PC-9 (cell line): ENCODE results near the gene RAB36. TPM values are rescaled to one million over a fixed set of nuclear protein-coding genes. Genes with fewer than 3 reads are reported as not detected.

Experiments used
- BruUV-seq: library from RNA; stranded (reverse); fragments of 400-500 nt; replicated peaks from 2 replicates; lab custom pipeline; 2021; lab: Mats Ljungman, UMichigan
- CTCF ChIA-PET: fragments of 300-600 bp; sonication (Branson Sonifier 250); formaldehyde crosslinking; loops from one replicate; lab custom pipeline; 2022; ENCODE audit warnings: antibody characterized with exemption; lab: Charles Lee
- POLR2A ChIA-PET: fragments of 300-600 bp; sonication (Branson Sonifier 250); formaldehyde crosslinking; loops from one replicate; lab custom pipeline; 2022; ENCODE audit warnings: antibody characterized with exemption; ENCODE audit not compliant: unreplicated experiment; lab: Charles Lee
- DNase-seq, 2 experiments: peaks; one replicate each; pipeline versions ENCODE4 v3.0.0 to v3.0.0-alpha.2; 2015 to 2022; ENCODE audit warnings: mixed read lengths in 1 of 2
- H2AFZ ChIP-seq: fragments of 200-600 bp; sonication (generic); 2 replicates; pipeline ENCODE4 v1.8.1; 2017; ENCODE audit warnings: antibody characterized with exemption
- H3F3A ChIP-seq: fragments of 200-600 bp; sonication (generic); 2 replicates; pipeline ENCODE4 v1.8.1; 2017; ENCODE audit warnings: antibody characterized with exemption, mild to moderate bottlenecking, low read depth; ENCODE audit not compliant: insufficient read depth
- H3K27ac ChIP-seq: fragments of 200-600 bp; sonication (generic); 2 replicates; pipeline ENCODE4 v1.6.1; 2016; ENCODE audit warnings: mixed run types
- H3K27me3 ChIP-seq: fragments of 200-600 bp; sonication (generic); 2 replicates; pipeline ENCODE4 v1.6.1; 2016; ENCODE audit warnings: low read depth, mixed run types; ENCODE audit not compliant: insufficient read depth
- H3K36me3 ChIP-seq: fragments of 200-600 bp; sonication (generic); 2 replicates; pipeline ENCODE4 v1.6.1; 2016; ENCODE audit warnings: low read depth, mixed run types
- H3K4me1 ChIP-seq: fragments of 200-600 bp; sonication (generic); replicated peaks from 2 replicates; pipeline ENCODE4 v1.6.1; 2016; ENCODE audit warnings: mixed run types; ENCODE audit not compliant: insufficient read depth
- H3K4me2 ChIP-seq: fragments of 200-600 bp; sonication (generic); 2 replicates; pipeline ENCODE4 v1.6.1; 2017; ENCODE audit warnings: mixed run types
- H3K4me3 ChIP-seq: fragments of 200-600 bp; sonication (generic); 2 replicates; pipeline ENCODE4 v1.6.1; 2016; ENCODE audit warnings: mixed run types
- H3K79me2 ChIP-seq: fragments of 200-600 bp; sonication (generic); 2 replicates; pipeline ENCODE4 v1.6.1; 2017; ENCODE audit warnings: low read depth, mixed run types
- H3K9me2 ChIP-seq: fragments of 200-600 bp; sonication (generic); 2 replicates; pipeline ENCODE4 v1.8.1; 2017; ENCODE audit warnings: mild to moderate bottlenecking; ENCODE audit not compliant: insufficient read depth
- H3K9me3 ChIP-seq: fragments of 200-600 bp; sonication (generic); 2 replicates; pipeline ENCODE4 v1.8.1; 2016; ENCODE audit warnings: low read depth; ENCODE audit not compliant: insufficient read depth
- H4K20me1 ChIP-seq: fragments of 200-600 bp; sonication (generic); 2 replicates; pipeline ENCODE4 v1.8.1; 2017; ENCODE audit not compliant: insufficient read depth
- CTCF ChIP-seq: fragments of 200-600 bp; sonication (generic); conservative IDR thresholded peaks from 2 replicates; pipeline ENCODE4 v1.6.1; 2017; ENCODE audit warnings: mixed run types, antibody characterized with exemption, mild to moderate bottlenecking, moderate library complexity
- EZH2 ChIP-seq: fragments of 200-600 bp; sonication (generic); IDR thresholded peaks from 2 replicates; pipeline ENCODE4 v1.8.0; 2017; ENCODE audit warnings: antibody characterized with exemption, low read depth
- intact Hi-C: fragments of 100-400 bp; cut with micrococcal nuclease; formaldehyde crosslinking; loops from one replicate; pipeline ENCODE4 v1.10.0; 2022; ENCODE audit not compliant: unreplicated experiment
- total RNA-seq: library from RNA; stranded (reverse); gene quantifications from 2 replicates; pipeline ENCODE4 v1.2.3, GENCODE V29; 2021

RAB36 gene
- total RNA-seq, 1 experiment from 2014 or later: 6.8 TPM

GRCh38 chr22:23137468-23137867, 7.8 kb upstream of the RAB36 start:
- no peaks in the 10 kb centered on the region for H3K36me3 ChIP-seq
- ChIA-PET CTCF (no interaction called here), POLR2A (no interaction called here)
- no peaks in the 10 kb centered on the region for H4K20me1 ChIP-seq
- no peak overlapping the region for H3K4me3 ChIP-seq
- intact Hi-C loops: no loop called here
- H3K79me2 ChIP-seq: no peaks in the 10 kb centered on the region
- TF ChIP-seq CTCF: no peak
- TF ChIP-seq EZH2: no peak
- H3K27ac ChIP-seq: no peak overlapping the region
- 0 out of 2 replicates have a peak, but pooled peaks cover 4% of the 10 kb centered on the region for H3K4me1 ChIP-seq
- no peak overlapping the region for H3K4me2 ChIP-seq
- H3K27me3 ChIP-seq: no peaks in the 10 kb centered on the region; the same call in 1 of the 2 replicates
- H2AFZ ChIP-seq: no peak overlapping the region
- BruUV-seq: no TSS peak
- H3K9me3 ChIP-seq: no peaks in the 10 kb centered on the region
- H3F3A ChIP-seq: no peaks in the 10 kb centered on the region
- no peak for DNase-seq
- H3K9me2 ChIP-seq: no peaks in the 10 kb centered on the region

- H3K9me2 ChIP-seq: no peaks in the 10 kb centered on the region
- H3K79me2 ChIP-seq: no peaks in the 10 kb centered on the region
- H2AFZ ChIP-seq: no peak overlapping the region
- CTCF ChIA-PET: no interaction called here
- POLR2A ChIA-PET: interaction anchor here (0.6 kb wide), 1 partner anchor 1008 kb away, joined by 5 read pairs; no protein-coding TSS in a partner anchor
- no peaks in the 10 kb centered on the region for H3K9me3 ChIP-seq
- BruUV-seq: no TSS peak
- H3K27ac ChIP-seq: no peak overlapping the region
- TF ChIP-seq EZH2 (no peak), CTCF (no peak)
- 0 out of 2 replicates have a peak, but pooled peaks cover 4% of the 10 kb centered on the region for H3K4me1 ChIP-seq
- no peak overlapping the region for H3K4me2 ChIP-seq
- intact Hi-C loops: no loop called here
- DNase-seq: no peak
- no peaks in the 10 kb centered on the region for H4K20me1 ChIP-seq
- H3K27me3 ChIP-seq: no peaks in the 10 kb centered on the region; the same call in 1 of the 2 replicates
- H3K36me3 ChIP-seq: no peaks in the 10 kb centered on the region
- no peaks in the 10 kb centered on the region for H3F3A ChIP-seq
- no peak overlapping the region for H3K4me3 ChIP-seq
These were observed 7.2 kb upstream of the RAB36 start for GRCh38 chr22:23137905-23138561.

- Histone ChIP-seq H3K9me2 (no peaks in the 10 kb centered on the region), H2AFZ (no peak overlapping the region), H3F3A (no peaks in the 10 kb centered on the region), H3K9me3 (no peaks in the 10 kb centered on the region), H3K27me3 (no peaks in the 10 kb centered on the region), H3K27ac (no peak overlapping the region), H3K4me3 (no peak overlapping the region), H3K4me1 (0 out of 2 replicates have a peak, but pooled peaks cover 4% of the 10 kb centered on the region), H3K36me3 (no peaks in the 10 kb centered on the region), H3K79me2 (no peaks in the 10 kb centered on the region), H3K4me2 (no peak overlapping the region), H4K20me1 (no peaks in the 10 kb centered on the region)
- BruUV-seq: no TSS peak
- POLR2A ChIA-PET: no interaction called here
- TF ChIP-seq EZH2 (no peak), CTCF (no peak)
- CTCF ChIA-PET: no interaction called here
- DNase-seq: no peak
- intact Hi-C loops: no loop called here
These were observed 6.5 kb upstream of the RAB36 start for GRCh38 chr22:23138584-23139435.
